GM23338 (cell line): Measurements from ENCODE around the gene BNIP3. TPM values are rescaled to one million over a fixed set of nuclear protein-coding genes. Genes with fewer than 3 reads are reported as not detected.

Experiments used
- ATAC-seq: fragments of 200-7000 bp; cut with Tn5 transposase; 3 replicates; pipeline ENCODE4 v1.9.1; 2020
- DNase-seq: peaks from one replicate; pipeline ENCODE4 v3.0.0-alpha.2; 2015; ENCODE audit warnings: low spot score
- H2AFZ ChIP-seq: fragments of 200-600 bp; sonication (generic); 2 replicates; pipeline ENCODE4 v1.8.0; 2016; ENCODE audit warnings: antibody characterized with exemption, mild to moderate bottlenecking, moderate library complexity
- H3F3A ChIP-seq: fragments of 200-600 bp; sonication (generic); replicated peaks from 2 replicates; pipeline ENCODE4 v1.8.0; 2017; ENCODE audit warnings: antibody characterized with exemption, mixed run types, low read depth
- H3K27ac ChIP-seq: fragments of 200-600 bp; sonication (generic); 2 replicates; pipeline ENCODE4 v1.6.1; 2016; ENCODE audit warnings: low read depth
- H3K27me3 ChIP-seq: fragments of 200-600 bp; sonication (generic); 2 replicates; pipeline ENCODE4 v1.8.0; 2016; ENCODE audit warnings: mild to moderate bottlenecking, mixed run types, moderate library complexity; ENCODE audit not compliant: insufficient read depth
- H3K36me3 ChIP-seq: fragments of 200-600 bp; sonication (generic); 2 replicates; pipeline ENCODE4 v1.8.0; 2016; ENCODE audit warnings: mild to moderate bottlenecking; ENCODE audit not compliant: insufficient read depth
- H3K4me1 ChIP-seq: fragments of 200-600 bp; sonication (generic); 2 replicates; pipeline ENCODE4 v1.8.0; 2016; ENCODE audit warnings: mild to moderate bottlenecking, moderate library complexity; ENCODE audit not compliant: insufficient read depth
- H3K4me2 ChIP-seq: fragments of 200-600 bp; sonication (generic); 2 replicates; pipeline ENCODE4 v1.7.1; 2017; ENCODE audit warnings: mixed run types
- H3K4me3 ChIP-seq: fragments of 200-600 bp; sonication (generic); 2 replicates; pipeline ENCODE4 v1.6.1; 2016; ENCODE audit warnings: mixed run types
- H3K79me2 ChIP-seq: fragments of 200-600 bp; sonication (generic); replicated peaks from 2 replicates; pipeline ENCODE4 v1.8.0; 2017; ENCODE audit warnings: mild to moderate bottlenecking; ENCODE audit not compliant: insufficient read depth
- H3K9me2 ChIP-seq: fragments of 200-600 bp; sonication (generic); 2 replicates; pipeline ENCODE4 v1.8.0; 2017; ENCODE audit not compliant: insufficient read depth
- H4K20me1 ChIP-seq: fragments of 200-600 bp; sonication (generic); replicated peaks from 2 replicates; pipeline ENCODE4 v1.8.0; 2017; ENCODE audit warnings: mild to moderate bottlenecking; ENCODE audit not compliant: insufficient read depth
- H3K27ac Mint-ChIP-seq: 2 replicates; pipeline ENCODE4 v1.8.0; 2020; ENCODE audit warnings: inconsistent platforms, mild to moderate bottlenecking, moderate library complexity, mixed read lengths
- H3K27me3 Mint-ChIP-seq: 3 replicates; pipeline ENCODE4 v1.8.0; 2022; ENCODE audit warnings: low read depth, mild to moderate bottlenecking, moderate library complexity, mixed read lengths, inconsistent platforms; ENCODE audit not compliant: insufficient read depth, poor library complexity
- H3K36me3 Mint-ChIP-seq: 3 replicates; pipeline ENCODE4 v1.8.0; 2021; ENCODE audit warnings: low read depth, mild to moderate bottlenecking, inconsistent platforms, moderate library complexity, mixed read lengths
- H3K4me1 Mint-ChIP-seq: 3 replicates; pipeline ENCODE4 v1.8.0; 2020; ENCODE audit warnings: mild to moderate bottlenecking, inconsistent platforms, mixed read lengths
- H3K4me3 Mint-ChIP-seq: 3 replicates; pipeline ENCODE4 v1.8.0; 2021; ENCODE audit warnings: moderate library complexity, mild to moderate bottlenecking, inconsistent platforms, mixed read lengths
- H3K9me3 Mint-ChIP-seq: 3 replicates; pipeline ENCODE4 v1.8.0; 2020; ENCODE audit warnings: moderate library complexity, mild to moderate bottlenecking, inconsistent platforms, mixed read lengths
- CREB1 ChIP-seq: fragments of 250-450 bp; sonication (Bioruptor Pico); IDR thresholded peaks from 2 replicates; pipeline ENCODE4 v1.5.0; 2020; ENCODE audit warnings: low read depth, mild to moderate bottlenecking, moderate library complexity
- EZH2 ChIP-seq: fragments of 200-600 bp; sonication (generic); IDR thresholded peaks from one replicate; pipeline ENCODE4 v1.8.0; 2017; ENCODE audit warnings: antibody characterized with exemption, mild to moderate bottlenecking, low read depth; ENCODE audit not compliant: unreplicated experiment
- EZH2phosphoT487 ChIP-seq: fragments of 200-600 bp; sonication (generic); IDR thresholded peaks from one replicate; pipeline ENCODE4 v1.8.1; 2018; ENCODE audit warnings: antibody characterized with exemption; ENCODE audit not compliant: unreplicated experiment
- NANOG ChIP-seq: IDR thresholded peaks from 2 replicates; pipeline ENCODE4 v1.6.1; 2016; ENCODE audit warnings: antibody characterized with exemption, borderline replicate concordance
- POLR2AphosphoS5 ChIP-seq: IDR thresholded peaks from 2 replicates; pipeline ENCODE4 v1.6.1; 2016; ENCODE audit warnings: antibody characterized with exemption, low read depth
- STAT1 ChIP-seq: IDR thresholded peaks from one replicate; pipeline ENCODE4 v1.6.1; 2016; ENCODE audit warnings: antibody characterized with exemption; ENCODE audit not compliant: unreplicated experiment
- ZNF114 ChIP-seq: fragments of 250-450 bp; sonication (Bioruptor Pico); IDR thresholded peaks from 2 replicates; pipeline ENCODE4 v1.5.0; 2020; ENCODE audit warnings: mild to moderate bottlenecking, moderate library complexity
- polyA plus RNA-seq: library from polyadenylated mRNA; unstranded; fragments of >200 nt; fragmentation: Nextera tagmentation; extraction: Ambion mirVana; gene quantifications from 2 replicates; pipeline ENCODE4 v1.2.1, GENCODE V29; 2016
- total RNA-seq: library from RNA; depleted of rRNA; stranded (reverse); fragments of >200 nt; shearing (Covaris generic); gene quantifications from 2 replicates; pipeline ENCODE4 v1.2.3, GENCODE V29; 2014
- TF ChIP-seq, protein P1 (sequence below): IDR thresholded peaks from 2 replicates; pipeline ENCODE4 v1.6.1; 2016; ENCODE audit warnings: antibody characterized with exemption
- TF ChIP-seq, protein P2 (sequence below): fragments of 250-450 bp; sonication (Bioruptor Pico); IDR thresholded peaks from 2 replicates; pipeline ENCODE4 v1.5.0; 2020; ENCODE audit warnings: mild to moderate bottlenecking, moderate library complexity
- TF ChIP-seq, protein P3 (sequence below): IDR thresholded peaks from one replicate; pipeline ENCODE4 v1.6.1; 2018; ENCODE audit warnings: antibody characterized with exemption; ENCODE audit not compliant: unreplicated experiment

BNIP3 gene
- total and polyA plus RNA-seq, 2 experiments from 2014 or later, result 46.3 to 75.0 TPM

DNA sequence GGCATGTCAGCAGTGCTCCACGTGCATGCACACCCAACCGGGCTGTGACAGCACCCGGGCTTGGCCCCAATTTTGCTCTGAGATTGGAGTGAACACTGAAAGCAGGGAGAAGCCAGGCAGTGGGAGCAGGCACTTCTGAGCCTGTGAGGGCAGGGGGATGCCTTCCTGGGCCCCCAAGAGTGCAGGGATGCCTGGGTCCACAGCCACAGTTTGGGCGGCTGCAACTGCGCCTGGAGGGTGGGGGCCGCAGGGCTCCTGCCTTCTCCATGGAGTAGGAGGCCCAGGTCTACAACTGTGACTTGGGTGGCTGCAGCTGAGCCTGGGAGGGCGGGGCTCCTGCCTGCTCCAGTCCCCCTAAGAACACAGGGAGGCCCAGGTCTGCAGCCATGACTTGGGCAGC, 37.6 kb upstream of the BNIP3 start:
- no peak overlapping the region for H3K4me2 ChIP-seq
- no peaks in the 10 kb centered on the region for H3F3A ChIP-seq
- H3K27ac Mint-ChIP-seq, result no peak overlapping the region
- peaks cover 25% of the 10 kb centered on the region for H3K4me1 Mint-ChIP-seq
- no peak for DNase-seq
- H4K20me1 ChIP-seq, result no peaks in the 10 kb centered on the region
- H3K4me3 ChIP-seq, result no peak overlapping the region
- H3K4me3 Mint-ChIP-seq, result no peak overlapping the region
- H3K36me3 Mint-ChIP-seq, result peaks cover 2% of the 10 kb centered on the region; the same call in 1 of the 3 replicates
- H3K36me3 ChIP-seq, result no peaks in the 10 kb centered on the region
- H3K9me2 ChIP-seq, result 0 out of 2 replicates have a peak, but pooled peaks cover 7% of the 10 kb centered on the region
- H2AFZ ChIP-seq, result no peak overlapping the region
- H3K27ac ChIP-seq, result no peak overlapping the region
- 0 out of 2 replicates have a peak, but pooled peaks cover 10% of the 10 kb centered on the region for H3K27me3 ChIP-seq
- no peak for ATAC-seq
- peaks cover 19% of the 10 kb centered on the region for H3K4me1 ChIP-seq
- TF ChIP-seq POLR2AphosphoS5, result no peak
- TF ChIP-seq ZNF114, result no peak
- TF ChIP-seq, protein P1, sequence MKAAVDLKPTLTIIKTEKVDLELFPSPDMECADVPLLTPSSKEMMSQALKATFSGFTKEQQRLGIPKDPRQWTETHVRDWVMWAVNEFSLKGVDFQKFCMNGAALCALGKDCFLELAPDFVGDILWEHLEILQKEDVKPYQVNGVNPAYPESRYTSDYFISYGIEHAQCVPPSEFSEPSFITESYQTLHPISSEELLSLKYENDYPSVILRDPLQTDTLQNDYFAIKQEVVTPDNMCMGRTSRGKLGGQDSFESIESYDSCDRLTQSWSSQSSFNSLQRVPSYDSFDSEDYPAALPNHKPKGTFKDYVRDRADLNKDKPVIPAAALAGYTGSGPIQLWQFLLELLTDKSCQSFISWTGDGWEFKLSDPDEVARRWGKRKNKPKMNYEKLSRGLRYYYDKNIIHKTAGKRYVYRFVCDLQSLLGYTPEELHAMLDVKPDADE, result no peak
- TF ChIP-seq CREB1 (CRISPR knock-in tag), result no peak
- no peak for TF ChIP-seq STAT1
- TF ChIP-seq, protein P2, sequence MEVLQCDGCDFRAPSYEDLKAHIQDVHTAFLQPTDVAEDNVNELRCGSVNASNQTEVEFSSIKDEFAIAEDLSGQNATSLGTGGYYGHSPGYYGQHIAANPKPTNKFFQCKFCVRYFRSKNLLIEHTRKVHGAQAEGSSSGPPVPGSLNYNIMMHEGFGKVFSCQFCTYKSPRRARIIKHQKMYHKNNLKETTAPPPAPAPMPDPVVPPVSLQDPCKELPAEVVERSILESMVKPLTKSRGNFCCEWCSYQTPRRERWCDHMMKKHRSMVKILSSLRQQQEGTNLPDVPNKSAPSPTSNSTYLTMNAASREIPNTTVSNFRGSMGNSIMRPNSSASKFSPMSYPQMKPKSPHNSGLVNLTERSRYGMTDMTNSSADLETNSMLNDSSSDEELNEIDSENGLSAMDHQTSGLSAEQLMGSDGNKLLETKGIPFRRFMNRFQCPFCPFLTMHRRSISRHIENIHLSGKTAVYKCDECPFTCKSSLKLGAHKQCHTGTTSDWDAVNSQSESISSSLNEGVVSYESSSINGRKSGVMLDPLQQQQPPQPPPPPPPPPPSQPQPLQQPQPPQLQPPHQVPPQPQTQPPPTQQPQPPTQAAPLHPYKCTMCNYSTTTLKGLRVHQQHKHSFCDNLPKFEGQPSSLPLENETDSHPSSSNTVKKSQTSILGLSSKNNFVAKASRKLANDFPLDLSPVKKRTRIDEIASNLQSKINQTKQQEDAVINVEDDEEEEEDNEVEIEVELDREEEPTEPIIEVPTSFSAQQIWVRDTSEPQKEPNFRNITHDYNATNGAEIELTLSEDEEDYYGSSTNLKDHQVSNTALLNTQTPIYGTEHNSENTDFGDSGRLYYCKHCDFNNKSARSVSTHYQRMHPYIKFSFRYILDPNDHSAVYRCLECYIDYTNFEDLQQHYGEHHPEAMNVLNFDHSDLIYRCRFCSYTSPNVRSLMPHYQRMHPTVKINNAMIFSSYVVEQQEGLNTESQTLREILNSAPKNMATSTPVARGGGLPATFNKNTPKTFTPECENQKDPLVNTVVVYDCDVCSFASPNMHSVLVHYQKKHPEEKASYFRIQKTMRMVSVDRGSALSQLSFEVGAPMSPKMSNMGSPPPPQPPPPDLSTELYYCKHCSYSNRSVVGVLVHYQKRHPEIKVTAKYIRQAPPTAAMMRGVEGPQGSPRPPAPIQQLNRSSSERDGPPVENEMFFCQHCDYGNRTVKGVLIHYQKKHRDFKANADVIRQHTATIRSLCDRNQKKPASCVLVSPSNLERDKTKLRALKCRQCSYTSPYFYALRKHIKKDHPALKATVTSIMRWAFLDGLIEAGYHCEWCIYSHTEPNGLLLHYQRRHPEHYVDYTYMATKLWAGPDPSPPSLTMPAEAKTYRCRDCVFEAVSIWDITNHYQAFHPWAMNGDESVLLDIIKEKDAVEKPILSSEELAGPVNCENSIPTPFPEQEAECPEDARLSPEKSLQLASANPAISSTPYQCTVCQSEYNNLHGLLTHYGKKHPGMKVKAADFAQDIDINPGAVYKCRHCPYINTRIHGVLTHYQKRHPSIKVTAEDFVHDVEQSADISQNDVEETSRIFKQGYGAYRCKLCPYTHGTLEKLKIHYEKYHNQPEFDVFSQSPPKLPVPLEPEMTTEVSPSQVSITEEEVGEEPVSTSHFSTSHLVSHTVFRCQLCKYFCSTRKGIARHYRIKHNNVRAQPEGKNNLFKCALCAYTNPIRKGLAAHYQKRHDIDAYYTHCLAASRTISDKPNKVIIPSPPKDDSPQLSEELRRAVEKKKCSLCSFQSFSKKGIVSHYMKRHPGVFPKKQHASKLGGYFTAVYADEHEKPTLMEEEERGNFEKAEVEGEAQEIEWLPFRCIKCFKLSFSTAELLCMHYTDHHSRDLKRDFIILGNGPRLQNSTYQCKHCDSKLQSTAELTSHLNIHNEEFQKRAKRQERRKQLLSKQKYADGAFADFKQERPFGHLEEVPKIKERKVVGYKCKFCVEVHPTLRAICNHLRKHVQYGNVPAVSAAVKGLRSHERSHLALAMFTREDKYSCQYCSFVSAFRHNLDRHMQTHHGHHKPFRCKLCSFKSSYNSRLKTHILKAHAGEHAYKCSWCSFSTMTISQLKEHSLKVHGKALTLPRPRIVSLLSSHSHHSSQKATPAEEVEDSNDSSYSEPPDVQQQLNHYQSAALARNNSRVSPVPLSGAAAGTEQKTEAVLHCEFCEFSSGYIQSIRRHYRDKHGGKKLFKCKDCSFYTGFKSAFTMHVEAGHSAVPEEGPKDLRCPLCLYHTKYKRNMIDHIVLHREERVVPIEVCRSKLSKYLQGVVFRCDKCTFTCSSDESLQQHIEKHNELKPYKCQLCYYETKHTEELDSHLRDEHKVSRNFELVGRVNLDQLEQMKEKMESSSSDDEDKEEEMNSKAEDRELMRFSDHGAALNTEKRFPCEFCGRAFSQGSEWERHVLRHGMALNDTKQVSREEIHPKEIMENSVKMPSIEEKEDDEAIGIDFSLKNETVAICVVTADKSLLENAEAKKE (CRISPR knock-in tag), result no peak
- TF ChIP-seq NANOG, result no peak
- TF ChIP-seq EZH2, result no peak
- TF ChIP-seq EZH2phosphoT487, result no peak
- TF ChIP-seq, protein P3, sequence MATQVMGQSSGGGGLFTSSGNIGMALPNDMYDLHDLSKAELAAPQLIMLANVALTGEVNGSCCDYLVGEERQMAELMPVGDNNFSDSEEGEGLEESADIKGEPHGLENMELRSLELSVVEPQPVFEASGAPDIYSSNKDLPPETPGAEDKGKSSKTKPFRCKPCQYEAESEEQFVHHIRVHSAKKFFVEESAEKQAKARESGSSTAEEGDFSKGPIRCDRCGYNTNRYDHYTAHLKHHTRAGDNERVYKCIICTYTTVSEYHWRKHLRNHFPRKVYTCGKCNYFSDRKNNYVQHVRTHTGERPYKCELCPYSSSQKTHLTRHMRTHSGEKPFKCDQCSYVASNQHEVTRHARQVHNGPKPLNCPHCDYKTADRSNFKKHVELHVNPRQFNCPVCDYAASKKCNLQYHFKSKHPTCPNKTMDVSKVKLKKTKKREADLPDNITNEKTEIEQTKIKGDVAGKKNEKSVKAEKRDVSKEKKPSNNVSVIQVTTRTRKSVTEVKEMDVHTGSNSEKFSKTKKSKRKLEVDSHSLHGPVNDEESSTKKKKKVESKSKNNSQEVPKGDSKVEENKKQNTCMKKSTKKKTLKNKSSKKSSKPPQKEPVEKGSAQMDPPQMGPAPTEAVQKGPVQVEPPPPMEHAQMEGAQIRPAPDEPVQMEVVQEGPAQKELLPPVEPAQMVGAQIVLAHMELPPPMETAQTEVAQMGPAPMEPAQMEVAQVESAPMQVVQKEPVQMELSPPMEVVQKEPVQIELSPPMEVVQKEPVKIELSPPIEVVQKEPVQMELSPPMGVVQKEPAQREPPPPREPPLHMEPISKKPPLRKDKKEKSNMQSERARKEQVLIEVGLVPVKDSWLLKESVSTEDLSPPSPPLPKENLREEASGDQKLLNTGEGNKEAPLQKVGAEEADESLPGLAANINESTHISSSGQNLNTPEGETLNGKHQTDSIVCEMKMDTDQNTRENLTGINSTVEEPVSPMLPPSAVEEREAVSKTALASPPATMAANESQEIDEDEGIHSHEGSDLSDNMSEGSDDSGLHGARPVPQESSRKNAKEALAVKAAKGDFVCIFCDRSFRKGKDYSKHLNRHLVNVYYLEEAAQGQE, result no peak
- peaks cover 21% of the 10 kb centered on the region for H3K27me3 Mint-ChIP-seq
- H3K9me3 Mint-ChIP-seq, result peaks cover 5% of the 10 kb centered on the region; the same call in 2 of the 3 replicates
- no peaks in the 10 kb centered on the region for H3K79me2 ChIP-seq
